ENCODE data around the gene PPIH. TPM values are rescaled to one million over a fixed set of nuclear protein-coding genes. Genes with fewer than 3 reads are reported as not detected.

PPIH gene
- total RNA-seq, 1 experiment from 2014 or later = 42.1 TPM

DNA sequence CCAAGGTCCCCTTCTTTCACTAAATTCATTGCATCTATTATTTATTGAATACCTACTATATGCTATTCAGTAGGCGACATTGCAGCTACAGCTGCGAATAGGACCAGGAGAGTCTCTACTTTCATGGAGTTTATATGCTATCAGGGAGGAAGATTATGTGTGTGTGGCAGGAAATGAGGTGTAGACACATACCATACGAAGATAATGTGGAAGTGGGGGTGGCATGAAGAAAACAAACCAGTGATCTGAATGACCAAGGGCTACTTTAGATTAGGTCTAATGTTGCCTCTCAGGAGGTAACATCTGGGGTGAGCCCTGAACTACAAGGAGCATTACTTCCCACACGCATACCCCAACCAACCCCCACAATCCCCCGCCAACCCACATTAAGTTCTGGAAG, 1.0 kb upstream of the PPIH start:
- peaks cover 23% of the 10 kb centered on the region for H3K4me1 ChIP-seq (ENCODE audit: low read length)
- H2AFZ ChIP-seq (ENCODE audit: low read length) = no peak overlapping the region
- peak overlapping the region; percentile 81 for H3K4me2 ChIP-seq (ENCODE audit: low read depth, low read length, poor library complexity, severe bottlenecking)
- peaks cover 21% of the 10 kb centered on the region; the same call in 1 of the 2 replicates for H3K36me3 ChIP-seq (ENCODE audit: insufficient read depth, low read length)
- no peaks in the 10 kb centered on the region for H3K9me2 ChIP-seq (replicated peaks; ENCODE audit: insufficient read depth, low read length)
- no peaks in the 10 kb centered on the region for H3K9me3 ChIP-seq (ENCODE audit: low read length)
- no peak overlapping the region for H3K27ac ChIP-seq (ENCODE audit: low read length)
- H3K27me3 ChIP-seq (ENCODE audit: low read length) = no peaks in the 10 kb centered on the region
- H3K4me3 ChIP-seq (ENCODE audit: low read length) = peak overlapping the region; percentile 84
- peak overlapping the region; percentile 85 for H3K9ac ChIP-seq (ENCODE audit: low read length)
- peak; percentile 43 for DNase-seq
- peaks cover 38% of the 10 kb centered on the region for H3K79me2 ChIP-seq (ENCODE audit: low read length)
- no peaks in the 10 kb centered on the region for H4K20me1 ChIP-seq (ENCODE audit: insufficient read depth, low read depth, low read length)

- Histone ChIP-seq H2AFZ (ENCODE audit: low read length) (0 out of 2 replicates have a peak overlapping the region, but pooled peaks have one; percentile 36), H3K4me2 (ENCODE audit: low read depth, low read length, poor library complexity, severe bottlenecking) (peak overlapping the region; percentile 81), H3K79me2 (ENCODE audit: low read length) (peaks cover 50% of the 10 kb centered on the region), H3K27me3 (ENCODE audit: low read length) (no peaks in the 10 kb centered on the region), H3K27ac (ENCODE audit: low read length) (no peak overlapping the region; the same call in 1 of the 2 replicates), H3K9me2 (replicated peaks; ENCODE audit: insufficient read depth, low read length) (no peaks in the 10 kb centered on the region), H3K9ac (ENCODE audit: low read length) (peak overlapping the region; percentile 85), H3K4me1 (ENCODE audit: low read length) (peaks cover 23% of the 10 kb centered on the region), H4K20me1 (ENCODE audit: insufficient read depth, low read depth, low read length) (no peaks in the 10 kb centered on the region), H3K36me3 (ENCODE audit: insufficient read depth, low read length) (peaks cover 30% of the 10 kb centered on the region; the same call in 1 of the 2 replicates), H3K9me3 (ENCODE audit: low read length) (no peaks in the 10 kb centered on the region), H3K4me3 (ENCODE audit: low read length) (peak overlapping the region; percentile 84)
- no peak for DNase-seq
Observed at GRCh38 chr1:42658877-42659337, 684 bp downstream of the PPIH start.

DNA sequence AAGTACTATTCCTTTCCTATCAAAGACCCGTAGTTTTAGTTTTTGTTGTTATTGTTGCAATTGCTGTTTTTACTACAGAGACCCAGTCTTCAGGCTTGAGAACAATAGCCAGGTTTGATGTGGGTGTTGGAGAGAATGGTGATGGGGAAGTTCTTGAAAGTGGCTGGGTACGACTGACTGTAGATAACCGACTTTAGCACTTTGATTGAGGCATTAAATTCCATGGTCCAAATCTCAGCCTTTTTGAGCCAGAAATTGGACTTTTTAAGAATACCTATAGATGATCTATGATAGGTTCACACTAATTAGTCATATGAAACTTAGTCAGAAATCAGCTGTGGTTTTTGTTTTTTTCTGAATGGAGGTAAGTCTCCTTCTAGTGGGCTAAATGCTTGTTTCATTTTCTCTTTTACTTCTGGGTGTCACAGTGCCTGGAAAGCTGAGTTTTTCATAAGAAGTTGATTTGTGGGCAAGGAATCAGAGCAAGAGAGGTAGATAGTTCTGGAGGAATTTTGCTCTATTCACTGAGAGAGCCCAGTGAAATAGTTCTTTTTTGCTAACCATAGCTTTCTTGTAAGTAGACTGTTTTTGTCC, 2.8 kb downstream of the PPIH start:
- H3K4me2 ChIP-seq (ENCODE audit: low read depth, low read length, poor library complexity, severe bottlenecking) = no peak overlapping the region
- no peak overlapping the region for H3K27ac ChIP-seq (ENCODE audit: low read length)
- DNase-seq = no peak
- peaks cover 23% of the 10 kb centered on the region for H3K4me1 ChIP-seq (ENCODE audit: low read length)
- H3K9ac ChIP-seq (ENCODE audit: low read length) = 0 out of 2 replicates have a peak overlapping the region, but pooled peaks have one; percentile 30
- H3K4me3 ChIP-seq (ENCODE audit: low read length) = no peak overlapping the region
- peaks cover 45% of the 10 kb centered on the region; the same call in 1 of the 2 replicates for H3K36me3 ChIP-seq (ENCODE audit: insufficient read depth, low read length)
- no peaks in the 10 kb centered on the region for H3K9me2 ChIP-seq (replicated peaks; ENCODE audit: insufficient read depth, low read length)
- no peak overlapping the region for H2AFZ ChIP-seq (ENCODE audit: low read length)
- H3K27me3 ChIP-seq (ENCODE audit: low read length) = no peaks in the 10 kb centered on the region
- no peaks in the 10 kb centered on the region for H4K20me1 ChIP-seq (ENCODE audit: insufficient read depth, low read depth, low read length)
- no peaks in the 10 kb centered on the region for H3K9me3 ChIP-seq (ENCODE audit: low read length)
- peaks cover 55% of the 10 kb centered on the region for H3K79me2 ChIP-seq (ENCODE audit: low read length)

DNA sequence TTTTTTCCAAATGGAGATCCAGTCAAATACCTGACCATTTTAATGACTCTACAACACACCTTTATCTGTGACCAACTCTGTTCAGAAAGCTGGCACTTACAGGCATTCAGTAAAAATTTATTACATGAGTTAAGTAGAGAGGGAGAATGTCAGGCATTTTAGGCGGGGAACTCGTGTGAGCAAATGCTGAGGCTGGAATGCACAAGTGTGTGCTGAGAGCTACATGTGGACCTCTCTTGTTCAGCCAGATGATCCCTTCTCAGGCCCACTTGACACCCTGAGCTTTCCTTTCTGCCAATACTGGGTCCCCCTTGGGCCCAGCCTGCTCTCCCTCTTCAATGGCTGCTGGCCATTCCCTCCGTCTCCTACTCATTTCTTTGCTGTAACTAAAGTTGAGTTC, 11.7 kb downstream of the PPIH start:
- Histone ChIP-seq H3K9ac (ENCODE audit: low read length) (no peak overlapping the region), H4K20me1 (ENCODE audit: insufficient read depth, low read depth, low read length) (no peaks in the 10 kb centered on the region), H3K4me2 (ENCODE audit: low read depth, low read length, poor library complexity, severe bottlenecking) (no peak overlapping the region), H2AFZ (ENCODE audit: low read length) (no peak overlapping the region), H3K9me2 (replicated peaks; ENCODE audit: insufficient read depth, low read length) (no peaks in the 10 kb centered on the region), H3K4me3 (ENCODE audit: low read length) (no peak overlapping the region), H3K27ac (ENCODE audit: low read length) (no peak overlapping the region), H3K4me1 (ENCODE audit: low read length) (peaks cover 4% of the 10 kb centered on the region), H3K27me3 (ENCODE audit: low read length) (no peaks in the 10 kb centered on the region), H3K36me3 (ENCODE audit: insufficient read depth, low read length) (peaks cover 59% of the 10 kb centered on the region), H3K79me2 (ENCODE audit: low read length) (no peaks in the 10 kb centered on the region; the same call in 1 of the 2 replicates), H3K9me3 (ENCODE audit: low read length) (no peaks in the 10 kb centered on the region)
- DNase-seq = no peak

- DNase-seq = no peak
- Histone ChIP-seq H3K9me3 (ENCODE audit: low read length) (no peaks in the 10 kb centered on the region), H3K4me3 (ENCODE audit: low read length) (no peak overlapping the region), H2AFZ (ENCODE audit: low read length) (no peak overlapping the region), H3K9me2 (replicated peaks; ENCODE audit: insufficient read depth, low read length) (no peaks in the 10 kb centered on the region), H3K4me2 (ENCODE audit: low read depth, low read length, poor library complexity, severe bottlenecking) (no peak overlapping the region), H3K27me3 (ENCODE audit: low read length) (no peaks in the 10 kb centered on the region), H3K36me3 (ENCODE audit: insufficient read depth, low read length) (peaks cover 63% of the 10 kb centered on the region), H3K4me1 (ENCODE audit: low read length) (peaks cover 8% of the 10 kb centered on the region), H3K79me2 (ENCODE audit: low read length) (no peaks in the 10 kb centered on the region; the same call in 1 of the 2 replicates), H3K9ac (ENCODE audit: low read length) (no peak overlapping the region), H3K27ac (ENCODE audit: low read length) (no peak overlapping the region), H4K20me1 (ENCODE audit: insufficient read depth, low read depth, low read length) (no peaks in the 10 kb centered on the region)
Observed at GRCh38 chr1:42670425-42670824, 12.2 kb downstream of the PPIH start.

GRCh38 chr1:42674214-42674613, 16.0 kb downstream of the PPIH start:
- no peak overlapping the region for H3K4me2 ChIP-seq (ENCODE audit: low read depth, low read length, poor library complexity, severe bottlenecking)
- H3K27me3 ChIP-seq (ENCODE audit: low read length) = no peaks in the 10 kb centered on the region
- H3K36me3 ChIP-seq (ENCODE audit: insufficient read depth, low read length) = peaks cover 37% of the 10 kb centered on the region; the same call in 1 of the 2 replicates
- H3K79me2 ChIP-seq (ENCODE audit: low read length) = no peaks in the 10 kb centered on the region; the same call in 1 of the 2 replicates
- no peaks in the 10 kb centered on the region for H4K20me1 ChIP-seq (ENCODE audit: insufficient read depth, low read depth, low read length)
- no peak overlapping the region for H3K27ac ChIP-seq (ENCODE audit: low read length)
- no peak for DNase-seq
- no peaks in the 10 kb centered on the region for H3K9me3 ChIP-seq (ENCODE audit: low read length)
- no peak overlapping the region for H3K9ac ChIP-seq (ENCODE audit: low read length)
- no peak overlapping the region for H3K4me3 ChIP-seq (ENCODE audit: low read length)
- H3K9me2 ChIP-seq (replicated peaks; ENCODE audit: insufficient read depth, low read length) = no peaks in the 10 kb centered on the region
- peaks cover 14% of the 10 kb centered on the region for H3K4me1 ChIP-seq (ENCODE audit: low read length)
- H2AFZ ChIP-seq (ENCODE audit: low read length) = no peak overlapping the region

DNA sequence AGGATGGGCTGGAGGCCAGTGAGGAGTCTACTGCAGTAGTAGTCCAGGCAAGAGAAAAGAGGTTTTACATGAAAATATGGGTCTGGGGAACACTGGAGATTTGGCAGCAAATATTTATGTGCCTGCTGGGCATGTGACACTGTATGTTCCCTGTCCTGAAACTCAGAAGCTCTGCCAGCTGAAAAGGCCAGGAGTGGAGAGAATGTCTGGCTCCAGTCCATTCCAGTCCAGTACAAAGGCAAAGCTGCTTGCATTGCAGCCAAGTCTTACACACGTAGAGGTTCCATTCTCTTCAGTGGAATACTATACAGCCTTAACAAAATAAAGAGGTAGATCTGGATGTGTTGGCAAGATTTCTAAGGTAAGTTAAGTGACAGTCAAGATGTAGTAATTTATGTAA, 16.5 kb downstream of the PPIH start:
- Histone ChIP-seq H3K9ac (ENCODE audit: low read length) (no peak overlapping the region), H3K36me3 (ENCODE audit: insufficient read depth, low read length) (peaks cover 33% of the 10 kb centered on the region; the same call in 1 of the 2 replicates), H3K9me2 (replicated peaks; ENCODE audit: insufficient read depth, low read length) (no peaks in the 10 kb centered on the region), H4K20me1 (ENCODE audit: insufficient read depth, low read depth, low read length) (no peaks in the 10 kb centered on the region), H3K27ac (ENCODE audit: low read length) (no peak overlapping the region), H3K4me2 (ENCODE audit: low read depth, low read length, poor library complexity, severe bottlenecking) (no peak overlapping the region), H3K79me2 (ENCODE audit: low read length) (no peaks in the 10 kb centered on the region; the same call in 1 of the 2 replicates), H3K4me1 (ENCODE audit: low read length) (peaks cover 18% of the 10 kb centered on the region), H3K27me3 (ENCODE audit: low read length) (no peaks in the 10 kb centered on the region), H3K4me3 (ENCODE audit: low read length) (no peak overlapping the region), H2AFZ (ENCODE audit: low read length) (no peak overlapping the region), H3K9me3 (ENCODE audit: low read length) (no peaks in the 10 kb centered on the region)
- DNase-seq = no peak

DNA sequence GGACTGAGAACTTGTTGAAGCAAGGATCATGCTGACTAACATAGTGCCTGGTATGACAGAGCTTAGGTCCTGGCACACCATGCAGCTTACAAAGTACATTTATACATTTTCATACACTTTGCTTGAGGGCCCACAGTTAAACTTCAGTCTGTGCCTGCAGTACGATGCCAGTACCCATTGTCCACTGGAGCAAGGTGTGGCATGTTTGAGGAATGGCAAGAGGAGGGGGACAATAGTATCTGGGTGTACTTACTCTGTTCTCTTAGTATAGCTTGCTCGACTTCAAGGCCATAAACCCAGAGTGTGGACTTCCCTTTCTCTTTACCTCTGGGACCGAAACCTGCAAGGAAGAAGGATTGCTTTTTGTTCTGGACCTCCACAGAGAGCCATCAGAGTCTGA, 17.2 kb downstream of the PPIH start:
- Histone ChIP-seq H4K20me1 (ENCODE audit: insufficient read depth, low read depth, low read length) (no peaks in the 10 kb centered on the region), H3K4me1 (ENCODE audit: low read length) (peaks cover 26% of the 10 kb centered on the region), H3K36me3 (ENCODE audit: insufficient read depth, low read length) (peaks cover 26% of the 10 kb centered on the region; the same call in 1 of the 2 replicates), H3K27me3 (ENCODE audit: low read length) (no peaks in the 10 kb centered on the region), H3K79me2 (ENCODE audit: low read length) (peaks cover 3% of the 10 kb centered on the region), H3K27ac (ENCODE audit: low read length) (peak overlapping the region; percentile 4; the same call in 1 of the 2 replicates), H3K9me2 (replicated peaks; ENCODE audit: insufficient read depth, low read length) (no peaks in the 10 kb centered on the region), H3K9me3 (ENCODE audit: low read length) (no peaks in the 10 kb centered on the region), H3K4me3 (ENCODE audit: low read length) (no peak overlapping the region), H3K4me2 (ENCODE audit: low read depth, low read length, poor library complexity, severe bottlenecking) (peak overlapping the region; percentile 31), H3K9ac (ENCODE audit: low read length) (no peak overlapping the region; the same call in 1 of the 2 replicates), H2AFZ (ENCODE audit: low read length) (no peak overlapping the region)
- DNase-seq = no peak

All from Karpas-422 (cell line).